HepG2 (cell line): ENCODE data around the gene TECPR1. TPM values are rescaled to one million over a fixed set of nuclear protein-coding genes. Genes with fewer than 3 reads are reported as not detected.

Experiments
- ATF3 ChIP-seq: sonication (generic); formaldehyde crosslinking; IDR thresholded peaks from 2 replicates; pipeline ENCODE4 v1.4.0; 2020; ENCODE audit warnings: missing genetic modification reagents
- BATF2 ChIP-seq: sonication (generic); formaldehyde crosslinking; IDR thresholded peaks from 2 replicates; pipeline ENCODE4 v1.8.0; 2022; ENCODE audit warnings: mild to moderate bottlenecking, missing genetic modification reagents, moderate library complexity
- FOSL2 ChIP-seq: sonication (generic); formaldehyde crosslinking; IDR thresholded peaks from 2 replicates; pipeline ENCODE4 v1.4.0; 2020; ENCODE audit warnings: missing genetic modification reagents
- FOXK1 ChIP-seq: sonication (generic); formaldehyde crosslinking; IDR thresholded peaks from 2 replicates; pipeline ENCODE4 v1.4.0; 2020; ENCODE audit warnings: low read depth, missing genetic modification reagents, borderline replicate concordance
- MIER3 ChIP-seq: IDR thresholded peaks from 2 replicates; pipeline ENCODE4 v1.6.1; 2016; ENCODE audit warnings: missing compliant biosample characterization, borderline replicate concordance
- NFE2L1 ChIP-seq: sonication (generic); formaldehyde crosslinking; IDR thresholded peaks from 2 replicates; pipeline ENCODE4 v1.4.0; 2020; ENCODE audit warnings: missing genetic modification reagents, mild to moderate bottlenecking, borderline replicate concordance
- NR2F6 ChIP-seq, 2 experiments: IDR thresholded peaks; 2 replicates each; pipeline ENCODE4 v1.6.1; 2016; ENCODE audit warnings: antibody characterized with exemption in 1 of 2, mild to moderate bottlenecking in 1 of 2
- PAX8 ChIP-seq: sonication (generic); formaldehyde crosslinking; IDR thresholded peaks from 2 replicates; pipeline ENCODE4 v1.8.0; 2022; ENCODE audit warnings: mild to moderate bottlenecking, missing genetic modification reagents, borderline replicate concordance
- PBX3 ChIP-seq: sonication (generic); formaldehyde crosslinking; IDR thresholded peaks from 2 replicates; pipeline ENCODE4 v1.8.1; 2023; ENCODE audit warnings: missing genetic modification reagents, inconsistent platforms, borderline replicate concordance
- RBM22 ChIP-seq: fragments of 200-400 bp; formaldehyde crosslinking; optimal IDR thresholded peaks from 2 replicates; pipeline ENCODE3; 2017; ENCODE audit warnings: mild to moderate bottlenecking, low read length, moderate library complexity
- SALL1 ChIP-seq: sonication (generic); formaldehyde crosslinking; IDR thresholded peaks from 2 replicates; pipeline ENCODE4 v1.8.0; 2022; ENCODE audit warnings: mild to moderate bottlenecking, missing genetic modification reagents
- SIN3B ChIP-seq: fragments of 150-350 bp; IDR thresholded peaks from 2 replicates; pipeline ENCODE4 v1.6.1; 2014; ENCODE audit warnings: low read length
- STAG1 ChIP-seq: sonication (generic); formaldehyde crosslinking; IDR thresholded peaks from 2 replicates; pipeline ENCODE4 v1.4.0; 2020; ENCODE audit warnings: missing genetic modification reagents
- SYNCRIP ChIP-seq: fragments of 200-400 bp; formaldehyde crosslinking; IDR thresholded peaks from 2 replicates; pipeline ENCODE4 v1.6.1; 2018; ENCODE audit warnings: mild to moderate bottlenecking, low read depth, low read length; ENCODE audit not compliant: insufficient read depth
- ZBTB14 ChIP-seq: sonication (generic); formaldehyde crosslinking; IDR thresholded peaks from 2 replicates; pipeline ENCODE4 v1.4.0; 2020; ENCODE audit warnings: missing genetic modification reagents
- ZBTB2 ChIP-seq: sonication (generic); formaldehyde crosslinking; IDR thresholded peaks from 2 replicates; pipeline ENCODE4 v1.8.0; 2022; ENCODE audit warnings: low read depth, missing genetic modification reagents
- ZNF543 ChIP-seq: sonication (generic); formaldehyde crosslinking; IDR thresholded peaks from 2 replicates; pipeline ENCODE4 v1.4.0; 2020; ENCODE audit warnings: mild to moderate bottlenecking, missing genetic modification reagents
- ZNF605 ChIP-seq: sonication (generic); formaldehyde crosslinking; IDR thresholded peaks from 2 replicates; pipeline ENCODE4 v1.8.0; 2022; ENCODE audit warnings: mild to moderate bottlenecking, missing genetic modification reagents
- ZNF619 ChIP-seq: sonication (generic); formaldehyde crosslinking; IDR thresholded peaks from 2 replicates; pipeline ENCODE4 v1.4.0; 2020; ENCODE audit warnings: mild to moderate bottlenecking, missing genetic modification reagents
- ZNF75D ChIP-seq: sonication (generic); formaldehyde crosslinking; IDR thresholded peaks from 2 replicates; pipeline ENCODE4 v1.8.1; 2023; ENCODE audit warnings: missing genetic modification reagents, mild to moderate bottlenecking, borderline replicate concordance
- ZNF790 ChIP-seq: sonication (generic); formaldehyde crosslinking; IDR thresholded peaks from 2 replicates; pipeline ENCODE4 v1.8.0; 2022; ENCODE audit warnings: missing genetic modification reagents, mild to moderate bottlenecking, borderline replicate concordance
- ZSCAN5A ChIP-seq: sonication (generic); formaldehyde crosslinking; IDR thresholded peaks from 2 replicates; pipeline ENCODE4 v1.8.0; 2022; ENCODE audit warnings: mild to moderate bottlenecking, missing genetic modification reagents, borderline replicate concordance
- polyA plus RNA-seq, 8 experiments: library from polyadenylated mRNA; depleted of rRNA in 3 of 8; stranded (reverse) in 7 of 8; unstranded in 1 of 8; fragments of >200 nt; fragmentation: Illumina TruSeq in 4 of 8; extraction: Trizol in 4 of 8; gene quantifications; 2 replicates each; pipeline versions ENCODE4 v1.2.1 to v1.2.3, GENCODE V29; 2011 to 2016; ENCODE audit warnings: low read depth in 4 of 8, missing spikeins in 1 of 8, mixed read lengths in 1 of 8; ENCODE audit not compliant: insufficient read depth in 1 of 8
- total RNA-seq, 5 experiments: library from RNA; depleted of rRNA; stranded (reverse); fragments of >200 nt; fragmentation: Illumina TruSeq; extraction: Trizol; gene quantifications; 2 replicates each; pipeline ENCODE4 v1.2.3, GENCODE V29; 2016; ENCODE audit warnings: low read depth in 1 of 5

The TECPR1 gene
- total and polyA plus RNA-seq, 2 of the 13 experiments (the other 11 are each of a cell fraction or from before 2014, with no cell fraction given), result 2.3 to 6.3 TPM

GRCh38 chr7:98168181-98168903 lies 83.7 kb downstream of the TECPR1 start (continued):
- TF ChIP-seq STAG1 (peak; percentile 92), ZBTB2 (CRISPR knock-in tag) (no peak), SIN3B (no peak), NR2F6 (IDR thresholded peaks at IDR 0.05) (peak; percentile 38; the same call in 1 of the 2 replicates), NR2F6 (CRISPR knock-in tag; IDR thresholded peaks at IDR 0.05) (peak; percentile 34; the same call in 1 of the 2 replicates), FOXK1 (CRISPR knock-in tag) (no peak), ZSCAN5A (CRISPR knock-in tag) (no peak), PBX3 (CRISPR knock-in tag) (no peak), ZNF605 (CRISPR knock-in tag) (no peak), BATF2 (CRISPR knock-in tag) (no peak), PAX8 (CRISPR knock-in tag) (no peak), SYNCRIP (no peak), MIER3 (no peak), ZBTB14 (CRISPR knock-in tag) (no peak), ZNF790 (CRISPR knock-in tag) (no peak), ZNF75D (CRISPR knock-in tag) (no peak), ATF3 (CRISPR knock-in tag) (0 out of 2 replicates have a peak, but pooled peaks have one; percentile 30), ZNF619 (no peak), NFE2L1 (no peak), ZNF543 (no peak), FOSL2 (CRISPR knock-in tag) (peak; percentile 95), RBM22 (no peak), SALL1 (CRISPR knock-in tag) (no peak)
